Measurements from ENCODE around the gene PDE3B.
A peak's percentile ranks its signal among the peaks of the same experiment; 100 is the strongest.

DNA sequence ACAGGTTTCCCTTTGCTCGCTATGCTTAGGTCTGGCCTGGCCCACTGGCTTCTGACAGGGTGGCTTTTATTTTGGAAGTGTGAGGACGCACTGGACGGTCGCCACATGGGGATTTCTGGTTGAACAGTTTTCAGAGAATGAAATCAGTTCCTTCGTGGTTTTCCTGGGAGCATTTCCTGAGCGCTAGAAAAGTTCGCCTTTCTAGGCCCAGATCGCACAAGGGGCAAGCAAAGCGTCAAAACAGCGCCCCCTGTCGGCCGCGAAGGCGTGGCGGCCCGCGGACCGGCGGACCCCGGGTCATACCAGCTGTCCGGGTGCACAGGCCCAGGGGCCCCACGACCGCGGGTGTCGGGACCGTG lies 261.1 kb downstream of the PDE3B start:
- TF ChIP-seq, protein P1, sequence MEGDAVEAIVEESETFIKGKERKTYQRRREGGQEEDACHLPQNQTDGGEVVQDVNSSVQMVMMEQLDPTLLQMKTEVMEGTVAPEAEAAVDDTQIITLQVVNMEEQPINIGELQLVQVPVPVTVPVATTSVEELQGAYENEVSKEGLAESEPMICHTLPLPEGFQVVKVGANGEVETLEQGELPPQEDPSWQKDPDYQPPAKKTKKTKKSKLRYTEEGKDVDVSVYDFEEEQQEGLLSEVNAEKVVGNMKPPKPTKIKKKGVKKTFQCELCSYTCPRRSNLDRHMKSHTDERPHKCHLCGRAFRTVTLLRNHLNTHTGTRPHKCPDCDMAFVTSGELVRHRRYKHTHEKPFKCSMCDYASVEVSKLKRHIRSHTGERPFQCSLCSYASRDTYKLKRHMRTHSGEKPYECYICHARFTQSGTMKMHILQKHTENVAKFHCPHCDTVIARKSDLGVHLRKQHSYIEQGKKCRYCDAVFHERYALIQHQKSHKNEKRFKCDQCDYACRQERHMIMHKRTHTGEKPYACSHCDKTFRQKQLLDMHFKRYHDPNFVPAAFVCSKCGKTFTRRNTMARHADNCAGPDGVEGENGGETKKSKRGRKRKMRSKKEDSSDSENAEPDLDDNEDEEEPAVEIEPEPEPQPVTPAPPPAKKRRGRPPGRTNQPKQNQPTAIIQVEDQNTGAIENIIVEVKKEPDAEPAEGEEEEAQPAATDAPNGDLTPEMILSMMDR (conservative IDR thresholded peaks at IDR 0.05): peak; percentile 80
- no peak for TF ChIP-seq ZFX (IDR thresholded peaks at IDR 0.05)
